ENCODE measurements around the gene ABCC2.
"Not testable (repeated sequence)": the region's sequence is repeated elsewhere in the genome, so short reads cannot be mapped to it uniquely, and the experiment has no call there.

The ABCC2 gene

GRCh38 chr10:99812177-99812576 is 29.7 kb downstream of the ABCC2 start:
- no peak for DNase-seq

GRCh38 chr10:99814143-99814542 is 31.7 kb downstream of the ABCC2 start:
- DNase-seq: no peak

GRCh38 chr10:99815621-99816020 is 33.2 kb downstream of the ABCC2 start:
- DNase-seq: no peak

- peak; percentile 48 for DNase-seq
Observed at GRCh38 chr10:99827936-99828335, 45.5 kb downstream of the ABCC2 start.

GRCh38 chr10:99828464-99828863 is 46.0 kb downstream of the ABCC2 start:
- no peak for DNase-seq

- DNase-seq: peak; percentile 22
Observed at GRCh38 chr10:99832439-99832838, 50.0 kb downstream of the ABCC2 start.

- DNase-seq: peak; percentile 85
Observed at GRCh38 chr10:99834410-99834809, 52.0 kb downstream of the ABCC2 start.

GRCh38 chr10:99835947-99836346 is 53.5 kb downstream of the ABCC2 start:
- no peak for DNase-seq

GRCh38 chr10:99836711-99837110 is 54.3 kb downstream of the ABCC2 start:
- DNase-seq: no peak

GRCh38 chr10:99840859-99841258 is 58.4 kb downstream of the ABCC2 start:
- DNase-seq: not testable (repeated sequence)

GRCh38 chr10:99841746-99842145 is 59.3 kb downstream of the ABCC2 start:
- no peak for DNase-seq

- no peak for DNase-seq
Observed at GRCh38 chr10:99843310-99843709, 60.9 kb downstream of the ABCC2 start.

- no peak for DNase-seq
Observed at GRCh38 chr10:99844433-99844955, 62.1 kb downstream of the ABCC2 start.

- peak; percentile 92 for DNase-seq
Observed at GRCh38 chr10:99845837-99846382, 63.5 kb downstream of the ABCC2 start.

GRCh38 chr10:99849057-99849456 is 66.6 kb downstream of the ABCC2 start:
- no peak for DNase-seq

GRCh38 chr10:99849536-99849935 is 67.1 kb downstream of the ABCC2 start:
- DNase-seq: no peak

- no peak for DNase-seq
Observed at GRCh38 chr10:99850021-99850766, 67.8 kb downstream of the ABCC2 start.

- DNase-seq: no peak
Observed at GRCh38 chr10:99850767-99851340, 68.4 kb downstream of the ABCC2 start.

GRCh38 chr10:99851825-99852224 is 69.4 kb downstream of the ABCC2 start:
- no peak for DNase-seq

- DNase-seq: no peak
Observed at GRCh38 chr10:99852481-99853213, 70.2 kb downstream of the ABCC2 start.

GRCh38 chr10:99853655-99854054 is 71.2 kb downstream of the ABCC2 start:
- no peak for DNase-seq

GRCh38 chr10:99854860-99855259 is 72.4 kb downstream of the ABCC2 start:
- DNase-seq: peak; percentile 58

- DNase-seq: no peak
Observed at GRCh38 chr10:99855479-99856071, 73.1 kb downstream of the ABCC2 start.

Measured in EL (cell line).